SK-N-SH (cell line): Measurements from ENCODE around the gene PLCG2. TPM values are rescaled to one million over a fixed set of nuclear protein-coding genes. Genes with fewer than 3 reads are reported as not detected.
A peak's percentile ranks its signal among the peaks of the same experiment; 100 is the strongest.

ENCODE experiments used
- CTCF ChIA-PET: fragments of 300-600, 350-600 bp; formaldehyde crosslinking; extraction: SDS; loops from one replicate; lab custom pipeline; 2021; lab: Yijun Ruan, JAX
- POLR2A ChIA-PET: fragments of 350-600 bp; sonication (Branson Sonifier 250); formaldehyde crosslinking; extraction: SDS; loops from one replicate; lab custom pipeline; 2020; ENCODE audit warnings: antibody characterized with exemption, inconsistent platforms; lab: Yijun Ruan, JAX
- DNase-seq: peaks from one replicate; pipeline ENCODE4 v3.0.0; 2012
- H2AFZ ChIP-seq: fragments of 200-600 bp; sonication (generic); 2 replicates; pipeline ENCODE4 v1.8.1; 2016; ENCODE audit warnings: antibody characterized with exemption, mild to moderate bottlenecking, low read depth
- H3F3A ChIP-seq: fragments of 200-600 bp; sonication (generic); replicated peaks from 2 replicates; pipeline ENCODE3; 2016; ENCODE audit warnings: antibody characterized with exemption, mild to moderate bottlenecking; ENCODE audit not compliant: insufficient read depth
- H3K27ac ChIP-seq, 2 experiments: fragments of 200-500 bp in 1 of 2; fragments of 200-600 bp in 1 of 2; sonication (Bioruptor generic) in 1 of 2; sonication (generic), shearing (Covaris generic) in 1 of 2; 2 replicates each; pipeline versions ENCODE4 v1.5.1 to v1.6.1; 2014 to 2016; ENCODE audit warnings: low read depth in 2 of 2, inconsistent platforms in 1 of 2, low read length in 1 of 2, mild to moderate bottlenecking in 1 of 2, mixed read lengths in 1 of 2
- H3K27me3 ChIP-seq: fragments of 200-600 bp; sonication (generic), shearing (Covaris generic); 2 replicates; pipeline ENCODE4 v1.6.1; 2016; ENCODE audit warnings: mixed run types; ENCODE audit not compliant: insufficient read depth
- H3K36me3 ChIP-seq, 2 experiments: fragments of 200-500 bp in 1 of 2; fragments of 200-600 bp in 1 of 2; sonication (Bioruptor generic) in 1 of 2; sonication (generic) in 1 of 2; replicated peaks in 1 of 2; 2 replicates each; pipeline versions ENCODE3 to v1.5.1; 2014 to 2016; ENCODE audit warnings: low read length in 1 of 2, mild to moderate bottlenecking in 1 of 2; ENCODE audit not compliant: insufficient read depth in 2 of 2, control insufficient read depth in 1 of 2
- H3K4me1 ChIP-seq, 2 experiments: fragments of 200-500 bp in 1 of 2; fragments of 200-600 bp in 1 of 2; sonication (Bioruptor generic) in 1 of 2; sonication (generic), shearing (Covaris generic) in 1 of 2; 2 replicates each; pipeline versions ENCODE4 v1.5.1 to v1.6.1; 2014 to 2016; ENCODE audit warnings: low read depth in 1 of 2, low read length in 1 of 2, mixed run types in 1 of 2; ENCODE audit not compliant: insufficient read depth in 2 of 2, control insufficient read depth in 1 of 2
- H3K4me2 ChIP-seq: fragments of 200-600 bp; sonication (generic), shearing (Covaris generic); 2 replicates; pipeline ENCODE4 v1.6.1; 2017; ENCODE audit warnings: mixed run types
- H3K4me3 ChIP-seq, 2 experiments: fragments of 200-500 bp in 1 of 2; fragments of 200-600 bp in 1 of 2; sonication (Bioruptor generic) in 1 of 2; sonication (generic), shearing (Covaris generic) in 1 of 2; 2 replicates each; pipeline versions ENCODE4 v1.5.1 to v1.8.1; 2014 to 2016; ENCODE audit warnings: low read depth in 2 of 2, inconsistent platforms in 1 of 2, low read length in 1 of 2, mild to moderate bottlenecking in 1 of 2, mixed read lengths in 1 of 2, moderate library complexity in 1 of 2
- H3K79me2 ChIP-seq: fragments of 200-600 bp; sonication (generic); 2 replicates; pipeline ENCODE4 v1.8.1; 2017; ENCODE audit warnings: mild to moderate bottlenecking; ENCODE audit not compliant: insufficient read depth
- H3K9ac ChIP-seq: fragments of 200-600 bp; sonication (generic); 2 replicates; pipeline ENCODE4 v1.6.1; 2017; ENCODE audit warnings: mixed run types
- H3K9me2 ChIP-seq: fragments of 200-600 bp; sonication (generic); 2 replicates; pipeline ENCODE4 v1.6.1; 2017; ENCODE audit warnings: mixed run types
- H3K9me3 ChIP-seq: fragments of 200-600 bp; sonication (generic); 2 replicates; pipeline ENCODE4 v1.6.1; 2017; ENCODE audit warnings: mixed run types, mild to moderate bottlenecking, moderate library complexity
- H4K20me1 ChIP-seq: fragments of 200-600 bp; sonication (generic); 2 replicates; pipeline ENCODE4 v1.6.1; 2017; ENCODE audit warnings: mild to moderate bottlenecking, mixed run types; ENCODE audit not compliant: insufficient read depth
- CTCF ChIP-seq: fragments of 200-600 bp; sonication (generic); IDR thresholded peaks from 2 replicates; pipeline ENCODE4 v1.6.1; 2017; ENCODE audit warnings: antibody characterized with exemption, mild to moderate bottlenecking, moderate library complexity
- FOSL2 ChIP-seq: IDR thresholded peaks from 2 replicates; pipeline ENCODE4 v1.4.0; 2012; ENCODE audit warnings: low read depth, mild to moderate bottlenecking, moderate library complexity, borderline replicate concordance
- FOXJ3 ChIP-seq: sonication (generic); formaldehyde crosslinking; IDR thresholded peaks from 2 replicates; pipeline ENCODE4 v1.5.1; 2020; ENCODE audit warnings: mild to moderate bottlenecking, missing genetic modification reagents
- GABPA ChIP-seq: IDR thresholded peaks from 2 replicates; pipeline ENCODE4 v1.4.0; 2012; ENCODE audit warnings: low read depth, mild to moderate bottlenecking
- MEF2A ChIP-seq: IDR thresholded peaks from 2 replicates; pipeline ENCODE4 v1.4.0; 2012; ENCODE audit warnings: low read depth, borderline replicate concordance
- NFIC ChIP-seq: IDR thresholded peaks from 2 replicates; pipeline ENCODE4 v1.4.0; 2012; ENCODE audit warnings: borderline replicate concordance
- NRF1 ChIP-seq: IDR thresholded peaks from 2 replicates; pipeline ENCODE4 v1.6.1; 2012; ENCODE audit warnings: low read depth, mild to moderate bottlenecking, low read length
- PBX3 ChIP-seq: IDR thresholded peaks from 2 replicates; pipeline ENCODE4; 2012
- RCOR1 ChIP-seq: fragments of 150-350 bp; IDR thresholded peaks from 2 replicates; pipeline ENCODE4 v1.6.1; 2017; ENCODE audit warnings: antibody characterized with exemption, low read length
- SIN3A ChIP-seq: IDR thresholded peaks from 2 replicates; pipeline ENCODE4 v1.6.1; 2012; ENCODE audit warnings: low read depth, mild to moderate bottlenecking, low read length, moderate library complexity, borderline replicate concordance
- YY1 ChIP-seq: IDR thresholded peaks from 2 replicates; pipeline ENCODE4 v1.4.0; 2012; ENCODE audit warnings: low read depth, mild to moderate bottlenecking
- ZBTB33 ChIP-seq: IDR thresholded peaks from 2 replicates; pipeline ENCODE4 v1.4.0; 2012; ENCODE audit warnings: low read depth, borderline replicate concordance
- WGBS: methylation state at CpG from one replicate; pipeline ENCODE4 v1.1.6; 2017; ENCODE audit warnings: low lambda C conversion rate; 5-methylcytosine and 5-hydroxymethylcytosine counted together
- polyA plus RNA-seq, 3 experiments: library from polyadenylated mRNA; depleted of rRNA; stranded (reverse); fragments of >200 nt; gene quantifications; 2 replicates each; pipeline ENCODE4 v1.2.3, GENCODE V29; 2012

The PLCG2 gene
- polyA plus RNA-seq, 1 of the 3 experiments (the other 2 are of a cell fraction) = 0.23 TPM

GRCh38 chr16:81746566-81746965 is 32.5 kb upstream of the PLCG2 start:
- H3K4me1 ChIP-seq = peaks cover 0 to 4% of the 10 kb centered on the region in 2 experiments; a peak in 1 of 4 replicates
- TF ChIP-seq NFIC (no peak), PBX3 (no peak), GABPA (no peak), FOXJ3 (CRISPR knock-in tag) (no peak), FOSL2 (no peak), YY1 (no peak), NRF1 (no peak), CTCF (no peak), MEF2A (no peak), SIN3A (no peak), ZBTB33 (no peak)
- TF ChIP-seq, all 33 proteins: peak for 0
- no peaks in the 10 kb centered on the region for H3K9me3 ChIP-seq
- H2AFZ ChIP-seq = peak overlapping the region; percentile 97
- no peaks in the 10 kb centered on the region for H3K36me3 ChIP-seq
- peak overlapping the region; percentile 45 to 54 for H3K4me3 ChIP-seq
- H3K4me2 ChIP-seq = peak overlapping the region; percentile 70
- H3K27me3 ChIP-seq = no peaks in the 10 kb centered on the region; the same call in 1 of the 2 replicates
- no peaks in the 10 kb centered on the region for H3K9me2 ChIP-seq
- H3K79me2 ChIP-seq = no peaks in the 10 kb centered on the region
- 26% methylated on average over 5 of the region's 5 CpGs for WGBS
- no peak overlapping the region for H3K9ac ChIP-seq
- no peaks in the 10 kb centered on the region for H4K20me1 ChIP-seq
- POLR2A ChIA-PET = interaction anchor here (0.6 kb wide), 1 partner anchor 42 kb away, joined by 3 read pairs; no protein-coding TSS in a partner anchor
- CTCF ChIA-PET = no interaction called here
- no peaks in the 10 kb centered on the region for H3F3A ChIP-seq
- no peak for DNase-seq
- no peak overlapping the region for H3K27ac ChIP-seq

GRCh38 chr16:81748476-81749198 is 30.5 kb upstream of the PLCG2 start:
- Histone ChIP-seq H3K79me2 (no peaks in the 10 kb centered on the region), H4K20me1 (no peaks in the 10 kb centered on the region), H3K27ac (no peak overlapping the region), H3K9me2 (no peaks in the 10 kb centered on the region), H3K27me3 (no peaks in the 10 kb centered on the region), H3K9ac (no peak overlapping the region), H3K36me3 (no peaks in the 10 kb centered on the region), H3K4me2 (no peak overlapping the region), H3K4me3 (no peak overlapping the region), H3K9me3 (no peaks in the 10 kb centered on the region), H3K4me1 (peaks cover 0 to 4% of the 10 kb centered on the region in 2 experiments; a peak in 1 of 4 replicates), H2AFZ (no peak overlapping the region), H3F3A (no peaks in the 10 kb centered on the region)
- TF ChIP-seq RCOR1 (no peak), MEF2A (no peak), FOXJ3 (CRISPR knock-in tag) (no peak)
- ChIA-PET CTCF (no interaction called here), POLR2A (no interaction called here)
- 55% methylated on average over 6 of the region's 7 CpGs for WGBS
- no peak for DNase-seq
